HG03039 (cell line): ENCODE measurements around the gene CES5A.
"Not testable (repeated sequence)": the region's sequence is repeated elsewhere in the genome, so short reads cannot be mapped to it uniquely, and the experiment has no call there.

ENCODE experiments used
- ATAC-seq: cut with Tn5 transposase; IDR thresholded peaks from one replicate; pipeline ENCODE4 v1.9.1; 2021; ENCODE audit warnings: mild to moderate bottlenecking, moderate library complexity; ENCODE audit not compliant: unreplicated experiment

The CES5A gene

DNA sequence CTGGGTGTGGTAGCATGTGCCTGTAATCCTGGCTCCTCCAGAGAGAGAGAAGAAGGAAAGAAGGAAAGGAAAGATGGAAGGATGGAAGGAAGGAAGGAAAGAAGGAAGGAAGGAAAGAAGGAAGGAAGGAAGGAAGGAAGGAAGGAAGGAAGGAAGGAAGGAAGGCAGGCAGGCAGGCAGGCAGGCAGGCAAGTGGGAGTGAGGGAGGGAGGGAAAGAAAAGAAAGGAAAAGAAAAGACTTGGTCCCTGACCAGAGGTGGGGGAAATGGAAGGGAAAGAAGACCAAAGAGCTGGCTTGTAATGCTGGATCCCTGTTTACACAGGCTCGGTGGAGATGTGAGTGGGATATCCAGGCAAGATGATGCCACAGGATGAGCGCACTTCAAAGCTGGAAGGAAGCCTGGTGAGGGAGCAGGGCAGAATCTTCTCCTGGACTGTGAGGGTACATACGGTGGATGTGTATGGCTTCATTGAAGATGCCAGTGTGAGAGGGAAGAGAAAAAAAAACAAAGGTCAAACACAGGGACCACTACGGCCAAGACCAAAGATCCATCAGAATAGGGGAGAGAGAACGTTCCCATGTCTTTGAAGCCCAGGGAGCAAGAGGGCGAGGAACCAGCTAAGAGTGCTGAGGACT, 44.4 kb downstream of the CES5A start:
- no peak for ATAC-seq

- ATAC-seq: not testable (repeated sequence)
Measured at GRCh38 chr16:55829232-55829631, 45.9 kb downstream of the CES5A start.

GRCh38 chr16:55828680-55829079, 46.5 kb downstream of the CES5A start:
- ATAC-seq: no peak

- ATAC-seq: no peak
Measured at GRCh38 chr16:55825115-55825728, 50.0 kb downstream of the CES5A start.

DNA sequence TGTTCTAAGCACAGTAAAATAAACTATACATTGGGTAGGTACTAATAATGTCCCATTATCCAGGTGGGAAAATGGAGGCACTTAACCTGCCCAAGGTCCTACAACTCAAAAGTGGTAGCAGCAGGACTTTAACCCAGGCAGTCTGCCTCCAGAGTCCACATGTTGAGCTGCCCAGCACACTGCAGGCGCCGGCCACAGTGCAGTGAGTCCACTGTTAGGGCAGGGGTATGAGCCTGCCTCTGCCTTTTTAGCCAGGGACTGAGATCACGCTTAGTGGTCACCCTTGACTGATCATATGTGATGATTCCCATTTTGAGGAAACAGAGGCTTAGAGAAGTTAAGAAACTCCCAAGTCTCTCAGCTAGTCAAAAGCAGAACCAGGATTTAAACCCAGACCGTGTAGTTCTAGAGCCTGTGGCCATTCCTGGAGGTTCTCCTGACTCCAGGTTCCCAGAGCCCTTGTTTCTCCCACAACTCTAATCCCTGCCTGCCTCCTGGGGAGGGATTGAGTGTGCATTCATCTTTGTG, 50.6 kb downstream of the CES5A start:
- no peak for ATAC-seq

DNA sequence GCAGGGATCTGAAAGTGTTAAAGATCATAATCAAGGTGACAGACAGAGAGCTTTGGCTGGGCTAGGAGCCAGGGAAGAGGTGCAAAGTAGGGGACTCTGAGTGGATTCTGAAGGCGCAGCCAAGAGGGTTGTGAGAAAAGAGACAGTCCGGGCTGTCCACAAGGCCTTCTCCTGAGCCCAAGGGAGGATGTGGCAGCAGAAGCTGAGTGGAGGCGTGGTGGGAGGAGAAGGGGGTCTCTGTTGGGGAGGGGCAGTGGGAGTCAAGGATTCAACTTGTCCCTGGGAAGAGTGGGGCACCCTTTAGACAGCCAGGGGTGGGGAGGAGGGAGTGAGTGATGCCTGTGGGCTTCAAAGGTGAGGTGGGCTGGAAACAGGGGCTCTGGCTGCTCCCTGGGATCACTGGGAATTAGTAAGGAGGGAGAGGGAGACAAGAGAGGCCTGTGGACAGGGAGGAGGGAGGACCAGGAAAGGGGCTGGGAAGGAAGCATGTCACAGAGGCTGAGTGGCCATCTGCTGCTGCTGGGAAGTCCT, 52.8 kb downstream of the CES5A start:
- ATAC-seq: no peak

DNA sequence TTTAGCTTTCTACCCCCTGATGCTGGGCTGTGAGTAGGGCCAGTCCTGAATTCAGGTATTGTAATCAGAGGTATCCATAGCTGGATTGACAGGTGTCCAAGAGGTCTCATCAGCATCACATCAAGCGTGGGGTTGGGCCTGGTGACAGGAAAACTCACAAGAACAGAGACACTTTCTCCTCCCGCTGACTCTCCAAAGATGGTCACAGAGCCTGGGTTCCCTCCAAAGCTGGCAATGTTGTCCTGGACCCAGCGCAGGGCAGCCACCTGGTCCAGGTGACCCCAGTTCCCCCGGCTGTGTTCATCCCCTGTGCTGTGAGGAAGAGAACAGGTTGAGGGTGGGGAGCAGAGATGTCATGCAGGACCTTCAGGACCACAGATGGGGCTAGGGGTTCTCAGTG, 54.0 kb downstream of the CES5A start:
- no peak for ATAC-seq

DNA sequence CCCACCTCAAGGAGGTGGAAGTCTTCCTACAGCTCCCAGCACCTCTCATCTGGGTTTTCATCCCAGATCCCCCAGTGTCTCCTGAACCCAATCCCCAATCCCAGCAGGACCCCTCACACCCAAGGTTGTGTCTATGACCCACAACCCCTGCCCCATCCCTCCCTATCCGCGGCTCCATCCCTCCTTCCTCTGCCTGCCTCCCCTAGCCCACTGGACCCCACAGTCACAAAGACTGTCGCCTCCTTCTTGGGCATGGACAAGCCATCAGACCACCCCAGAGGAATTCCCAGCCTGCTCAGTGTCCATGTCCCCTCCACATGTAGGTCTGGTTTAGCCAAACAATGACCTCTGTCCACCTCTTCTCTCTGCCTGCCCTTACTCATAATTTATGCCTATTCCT, 54.6 kb downstream of the CES5A start:
- ATAC-seq: no peak

- ATAC-seq: no peak
Measured at GRCh38 chr16:55817236-55817912, 57.8 kb downstream of the CES5A start.

- not testable (repeated sequence) for ATAC-seq
Measured at GRCh38 chr16:55816222-55816621, 59.0 kb downstream of the CES5A start.

DNA sequence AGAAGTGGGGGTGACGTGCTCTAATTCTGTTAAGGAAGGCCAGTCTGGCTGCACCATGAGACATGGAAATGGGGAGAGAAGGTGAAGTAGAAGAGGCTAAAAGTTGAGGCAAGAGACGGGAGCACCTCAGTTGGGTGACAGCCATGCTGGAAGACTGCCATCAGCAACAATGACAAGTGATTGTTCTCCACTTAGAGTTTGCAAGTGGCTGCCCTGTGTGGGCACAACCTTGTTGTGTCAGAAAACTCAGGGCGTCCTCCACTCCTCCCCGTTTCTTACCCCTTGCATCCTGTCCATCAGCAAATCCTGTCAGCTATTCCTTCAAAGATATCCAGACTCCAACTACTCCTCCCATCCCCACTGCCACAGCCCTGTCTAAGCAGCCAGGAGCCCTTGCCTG, 59.9 kb downstream of the CES5A start:
- no peak for ATAC-seq

DNA sequence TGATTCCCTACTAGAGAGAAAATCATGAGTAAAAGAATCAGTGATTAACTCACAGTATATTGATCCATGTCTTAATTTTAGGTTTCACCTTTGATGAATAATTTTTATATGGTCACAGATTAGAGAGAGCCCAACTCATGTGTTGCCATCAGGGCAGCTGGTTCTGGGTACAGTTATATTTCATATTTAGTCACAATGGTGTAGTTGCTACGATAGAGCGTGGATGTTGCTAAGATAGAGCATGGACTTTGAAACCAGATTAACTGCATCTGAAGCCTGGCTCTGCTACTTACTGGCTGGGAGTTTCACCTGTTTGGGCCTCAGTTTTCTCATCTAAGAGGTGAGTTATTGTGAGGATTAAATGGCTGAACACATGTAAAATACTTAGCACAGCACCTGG, 61.0 kb downstream of the CES5A start:
- ATAC-seq: not testable (repeated sequence)

- ATAC-seq: not testable (repeated sequence)
Measured at GRCh38 chr16:55813730-55814129, 61.4 kb downstream of the CES5A start.

- no peak for ATAC-seq
Measured at GRCh38 chr16:55812951-55813350, 62.2 kb downstream of the CES5A start.

DNA sequence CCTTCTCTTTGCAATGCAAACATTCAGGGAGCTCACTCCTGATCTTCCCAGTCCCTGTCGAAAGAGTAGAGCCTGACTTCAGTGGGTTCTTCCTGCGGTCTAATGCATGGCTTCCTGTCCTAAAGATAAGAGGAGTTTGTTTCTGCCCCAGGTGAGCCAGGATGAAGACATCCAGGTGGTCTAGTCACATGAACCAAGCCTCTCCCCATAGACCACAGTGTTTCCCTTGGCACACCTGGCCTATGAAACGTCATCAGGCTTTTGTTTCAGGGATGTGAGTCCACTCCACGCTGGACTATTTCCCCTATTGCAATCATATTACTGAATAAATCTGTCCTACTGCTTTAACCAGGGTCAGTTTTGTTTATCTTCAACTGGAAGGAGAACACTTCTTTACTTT, 63.4 kb downstream of the CES5A start:
- no peak for ATAC-seq

- no peak for ATAC-seq
Measured at GRCh38 chr16:55810451-55810961, 64.7 kb downstream of the CES5A start.

GRCh38 chr16:55809851-55810250, 65.3 kb downstream of the CES5A start:
- no peak for ATAC-seq

DNA sequence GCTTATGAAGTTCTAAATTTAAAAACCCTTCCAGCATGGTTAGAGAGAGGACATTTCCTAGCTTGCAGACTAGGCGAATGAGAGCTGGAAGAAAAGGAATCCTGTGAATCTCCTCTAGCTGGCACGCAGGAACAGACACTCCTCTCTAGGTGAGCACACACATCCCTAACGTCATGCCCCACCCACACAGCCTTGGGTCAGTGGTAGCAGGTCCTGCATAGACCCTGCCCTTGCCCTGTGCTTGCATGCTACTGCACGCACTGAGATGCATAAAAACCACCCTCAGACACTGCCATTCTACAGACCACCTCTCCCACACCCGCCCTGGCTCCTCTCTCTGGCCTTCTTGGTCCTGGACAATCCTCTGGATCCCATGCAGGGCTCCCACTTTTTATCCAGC, 65.8 kb downstream of the CES5A start:
- no peak for ATAC-seq

DNA sequence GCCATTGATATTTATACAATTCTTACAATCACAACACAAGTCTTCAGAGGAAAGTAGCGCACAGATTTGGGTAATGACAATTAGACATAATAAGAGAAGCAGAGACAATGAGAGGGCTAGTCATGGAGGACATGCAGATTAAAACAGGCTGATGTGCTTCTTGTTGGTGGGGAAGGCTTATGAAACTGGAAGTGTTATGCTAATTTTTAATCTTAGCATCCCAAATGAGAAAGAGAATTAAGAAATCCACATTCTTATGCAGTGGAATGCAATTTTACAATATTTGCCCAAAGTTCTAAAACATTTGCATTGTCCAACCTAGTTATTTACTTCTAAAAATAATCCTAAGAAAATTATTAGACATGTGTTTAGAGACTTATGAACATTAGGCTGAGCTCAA, 66.9 kb downstream of the CES5A start:
- not testable (repeated sequence) for ATAC-seq

DNA sequence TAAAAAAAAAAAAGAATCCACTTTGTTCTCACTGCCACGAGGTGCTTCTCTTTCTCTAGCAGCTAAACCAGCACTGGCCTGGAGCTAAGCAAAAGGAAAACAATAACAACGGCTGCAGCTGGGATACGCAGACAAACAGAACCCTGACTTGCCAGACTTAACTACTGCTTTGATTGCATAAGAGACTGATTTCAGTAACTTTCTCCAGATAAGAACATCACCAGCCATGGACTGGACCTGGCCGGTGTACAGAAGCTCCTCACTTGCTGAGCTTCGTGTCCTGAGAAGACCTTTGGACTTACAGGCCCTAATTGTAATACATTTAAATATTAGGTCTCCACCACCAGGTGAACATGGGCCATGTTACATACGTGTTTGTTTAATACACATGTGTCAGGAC, 70.1 kb downstream of the CES5A start:
- not testable (repeated sequence) for ATAC-seq

GRCh38 chr16:55803681-55804080, 71.5 kb downstream of the CES5A start:
- ATAC-seq: not testable (repeated sequence)
